ENCODE data around the gene CFAP300. TPM values are rescaled to one million over a fixed set of nuclear protein-coding genes. Genes with fewer than 3 reads are reported as not detected.

Gene CFAP300
- total and polyA plus RNA-seq, 12 donors, result 2.7 to 9.5 (median 4.4) TPM

DNA sequence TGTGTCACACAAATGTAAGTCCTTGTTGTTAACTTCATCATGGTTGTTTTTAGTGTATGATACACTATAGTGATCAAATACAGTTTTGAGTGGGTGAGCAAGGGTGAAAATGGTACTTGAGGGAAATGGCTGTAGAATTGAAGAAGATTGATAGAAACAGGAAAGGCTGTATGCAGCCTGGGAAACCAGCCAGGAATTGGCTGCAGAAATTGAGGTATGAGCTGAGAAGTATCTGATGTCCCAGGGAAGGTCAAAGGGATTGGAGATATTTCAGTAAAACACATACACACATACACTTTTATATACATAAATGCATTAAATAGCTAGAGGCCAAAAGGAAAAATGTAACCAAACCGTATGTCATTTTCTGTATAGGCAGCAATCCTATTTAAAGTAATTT is 49.9 kb downstream of the CFAP300 start:
- no peaks in the 10 kb centered on the region for H3K4me1 ChIP-seq (replicated peaks in 1 of 2)
- H3K9me3 ChIP-seq (replicated peaks in 1 of 3), result no peaks in the 10 kb centered on the region
- no peaks in the 10 kb centered on the region for H3K36me3 ChIP-seq (replicated peaks in 1 of 2)
- H3K27ac ChIP-seq, result no peak overlapping the region
- H3K4me3 ChIP-seq, result no peak overlapping the region
- WGBS, 4 donors, result 77 to 92% (median 85%) methylated on average over 1 of the region's 1 CpG
- intact Hi-C loops (cut with DNase I), result no loop called here
- TF ChIP-seq, protein P1, sequence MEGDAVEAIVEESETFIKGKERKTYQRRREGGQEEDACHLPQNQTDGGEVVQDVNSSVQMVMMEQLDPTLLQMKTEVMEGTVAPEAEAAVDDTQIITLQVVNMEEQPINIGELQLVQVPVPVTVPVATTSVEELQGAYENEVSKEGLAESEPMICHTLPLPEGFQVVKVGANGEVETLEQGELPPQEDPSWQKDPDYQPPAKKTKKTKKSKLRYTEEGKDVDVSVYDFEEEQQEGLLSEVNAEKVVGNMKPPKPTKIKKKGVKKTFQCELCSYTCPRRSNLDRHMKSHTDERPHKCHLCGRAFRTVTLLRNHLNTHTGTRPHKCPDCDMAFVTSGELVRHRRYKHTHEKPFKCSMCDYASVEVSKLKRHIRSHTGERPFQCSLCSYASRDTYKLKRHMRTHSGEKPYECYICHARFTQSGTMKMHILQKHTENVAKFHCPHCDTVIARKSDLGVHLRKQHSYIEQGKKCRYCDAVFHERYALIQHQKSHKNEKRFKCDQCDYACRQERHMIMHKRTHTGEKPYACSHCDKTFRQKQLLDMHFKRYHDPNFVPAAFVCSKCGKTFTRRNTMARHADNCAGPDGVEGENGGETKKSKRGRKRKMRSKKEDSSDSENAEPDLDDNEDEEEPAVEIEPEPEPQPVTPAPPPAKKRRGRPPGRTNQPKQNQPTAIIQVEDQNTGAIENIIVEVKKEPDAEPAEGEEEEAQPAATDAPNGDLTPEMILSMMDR (IDR thresholded peaks at IDR 0.05), result no peak
- no peak for TF ChIP-seq POLR2A (IDR thresholded peaks at IDR 0.05)
- no peak for DNase-seq
- H3K27me3 ChIP-seq, result no peaks in the 10 kb centered on the region

GRCh38 chr11:102099755-102100154 is 52.5 kb downstream of the CFAP300 start:
- WGBS, 4 donors, result 86 to 98% (median 95%) methylated on average over 2 of the region's 2 CpGs
- H3K4me3 ChIP-seq, result no peak overlapping the region
- DNase-seq, result no peak
- H3K27me3 ChIP-seq, result no peaks in the 10 kb centered on the region
- intact Hi-C loops (cut with DNase I), result loop anchor here (10.0 kb wide), 2 partner anchors 135 to 165 kb away; no protein-coding TSS in a partner anchor
- no peaks in the 10 kb centered on the region for H3K9me3 ChIP-seq (replicated peaks in 1 of 3)
- no peaks in the 10 kb centered on the region for H3K4me1 ChIP-seq (replicated peaks in 1 of 2)
- TF ChIP-seq, protein P1 (IDR thresholded peaks at IDR 0.05), result no peak
- no peak for TF ChIP-seq POLR2A (IDR thresholded peaks at IDR 0.05)
- no peaks in the 10 kb centered on the region for H3K36me3 ChIP-seq (replicated peaks in 1 of 2)
- no peak overlapping the region for H3K27ac ChIP-seq

DNA sequence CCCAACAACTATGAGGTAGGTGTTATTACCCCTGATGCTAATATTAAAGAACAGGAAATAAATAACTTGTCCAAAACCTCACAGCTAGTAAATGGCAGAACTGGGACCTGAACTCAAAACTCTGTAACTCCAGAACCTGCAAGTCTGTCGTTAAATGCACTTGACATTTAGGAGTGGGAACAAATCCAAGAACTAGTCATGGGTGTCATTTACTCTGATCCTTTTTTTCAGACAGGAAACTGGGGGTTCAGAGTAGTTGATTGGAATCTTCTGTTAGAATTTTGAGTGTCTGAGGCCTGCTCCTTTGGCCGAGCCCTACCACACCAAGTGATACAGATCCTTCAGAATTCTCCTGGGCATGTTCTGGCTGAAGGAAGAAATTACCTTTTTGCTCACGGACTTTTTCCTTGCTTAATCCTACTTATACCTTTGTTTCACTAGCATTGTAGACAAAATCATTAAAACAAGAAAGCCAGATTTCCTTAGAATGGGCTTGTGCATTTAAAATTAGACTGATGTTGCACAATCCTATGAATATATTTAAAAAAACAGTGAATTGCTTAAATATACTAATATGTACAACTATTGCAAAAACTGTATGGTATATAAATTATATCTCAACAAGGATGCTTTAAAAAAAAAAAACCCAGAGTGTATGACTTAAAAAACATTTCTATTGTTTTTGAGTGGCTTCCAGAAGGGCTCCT is 61.6 kb downstream of the CFAP300 start:
- no peaks in the 10 kb centered on the region for H3K36me3 ChIP-seq (replicated peaks in 1 of 2)
- no peak overlapping the region for H3K4me3 ChIP-seq
- H3K27me3 ChIP-seq, result no peaks in the 10 kb centered on the region
- no peak for DNase-seq
- intact Hi-C loops (cut with DNase I), result loop anchor here (10.0 kb wide), 2 partner anchors 126 to 156 kb away; no protein-coding TSS in a partner anchor
- H3K27ac ChIP-seq, result no peak overlapping the region
- H3K9me3 ChIP-seq (replicated peaks in 1 of 3), result no peaks in the 10 kb centered on the region
- TF ChIP-seq POLR2A (IDR thresholded peaks at IDR 0.05), result no peak
- TF ChIP-seq, protein P1 (IDR thresholded peaks at IDR 0.05), result no peak
- H3K4me1 ChIP-seq (replicated peaks in 1 of 2), result peaks cover 0 to 23% of the 10 kb centered on the region in 2 donors
- WGBS, 4 donors, result 56 to 77% (median 68%) methylated on average over 3 of the region's 3 CpGs

- Histone ChIP-seq H3K4me3 (peak within 1 kb of the TSS; percentile 45 to 74 (median 63)), H3K4me1 (replicated peaks in 1 of 2) (peaks cover 0 to 29% of the 10 kb centered on the region in 2 donors), H3K36me3 (replicated peaks in 1 of 2) (no peaks in the 10 kb centered on the region), H3K27me3 (no peaks in the 10 kb centered on the region), H3K27ac (peak within 1 kb of the TSS; percentile 74 to 96 (median 94)), H3K9me3 (replicated peaks in 1 of 3) (no peaks in the 10 kb centered on the region)
- intact Hi-C loops (cut with DNase I), result loop anchor here (10.0 kb wide), 2 partner anchors 125 to 155 kb away; no protein-coding TSS in a partner anchor
- WGBS, 4 donors, result 0 to 2% (median 1%) methylated on average over 41 to 104 of the region's 104 CpGs
- TF ChIP-seq, protein P1 (IDR thresholded peaks at IDR 0.05), result no peak
- peak in 1 of 2 donors; percentile 82 for TF ChIP-seq POLR2A (IDR thresholded peaks at IDR 0.05)
- peak; percentile 84 to 90 (median 87) for DNase-seq
These were observed 62.9 kb downstream of the CFAP300 start, which contains the start of gene YAP1 for GRCh38 chr11:102109896-102110760. YAP1 (plus strand) TSS chr11:102110447; CDS start chr11:102110849, 402 bp downstream.
